GM12874 (cell line): Measurements from ENCODE around the gene ANKRD33B.
A peak's percentile ranks its signal among the peaks of the same experiment; 100 is the strongest.

Experiments
- CTCF ChIP-seq: IDR thresholded peaks from 2 replicates; pipeline ENCODE4 v1.5.1; 2011; ENCODE audit warnings: low read depth, mild to moderate bottlenecking, control low read depth, low read length, moderate library complexity; ENCODE audit not compliant: insufficient read depth

Gene ANKRD33B

DNA sequence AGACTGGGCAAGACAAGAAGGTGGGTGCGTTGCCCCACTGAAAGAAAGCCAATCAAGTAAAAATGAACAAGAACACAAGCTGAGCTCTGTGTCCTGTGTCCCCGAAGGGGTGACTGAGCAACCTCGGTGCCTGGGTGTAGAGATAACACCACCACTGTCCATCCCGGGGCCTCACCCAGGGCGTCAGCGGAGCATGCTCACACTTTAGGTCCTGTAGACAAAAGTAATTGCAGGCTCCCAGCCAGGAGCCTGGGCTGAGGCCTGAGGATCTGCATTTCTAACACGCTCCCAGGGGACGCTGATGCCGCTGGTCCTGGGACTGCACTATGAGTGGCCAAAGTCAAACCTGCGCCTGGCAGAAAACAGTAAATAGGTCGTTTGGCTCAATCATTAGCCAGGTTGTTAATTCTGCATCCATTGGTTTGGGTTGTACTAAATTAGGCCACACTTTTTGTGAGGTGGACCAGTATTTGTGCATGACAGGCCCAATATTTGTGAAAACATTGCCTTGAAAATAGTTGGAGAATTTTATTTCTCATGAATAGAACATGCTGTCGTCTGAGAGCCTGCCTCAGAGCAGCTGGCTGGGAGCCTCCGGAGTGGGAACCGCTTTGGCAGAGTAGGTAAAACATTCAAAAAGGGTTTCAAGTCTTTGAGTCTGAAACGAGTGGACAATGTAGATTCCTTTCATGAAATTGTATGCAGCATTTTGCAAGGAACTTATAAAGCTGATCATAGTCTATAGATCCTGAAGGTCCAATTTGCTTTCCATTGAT lies 38.3 kb downstream of the ANKRD33B start:
- no peak for TF ChIP-seq CTCF

GRCh38 chr5:10604975-10605374 lies 41.1 kb downstream of the ANKRD33B start:
- TF ChIP-seq CTCF: no peak

DNA sequence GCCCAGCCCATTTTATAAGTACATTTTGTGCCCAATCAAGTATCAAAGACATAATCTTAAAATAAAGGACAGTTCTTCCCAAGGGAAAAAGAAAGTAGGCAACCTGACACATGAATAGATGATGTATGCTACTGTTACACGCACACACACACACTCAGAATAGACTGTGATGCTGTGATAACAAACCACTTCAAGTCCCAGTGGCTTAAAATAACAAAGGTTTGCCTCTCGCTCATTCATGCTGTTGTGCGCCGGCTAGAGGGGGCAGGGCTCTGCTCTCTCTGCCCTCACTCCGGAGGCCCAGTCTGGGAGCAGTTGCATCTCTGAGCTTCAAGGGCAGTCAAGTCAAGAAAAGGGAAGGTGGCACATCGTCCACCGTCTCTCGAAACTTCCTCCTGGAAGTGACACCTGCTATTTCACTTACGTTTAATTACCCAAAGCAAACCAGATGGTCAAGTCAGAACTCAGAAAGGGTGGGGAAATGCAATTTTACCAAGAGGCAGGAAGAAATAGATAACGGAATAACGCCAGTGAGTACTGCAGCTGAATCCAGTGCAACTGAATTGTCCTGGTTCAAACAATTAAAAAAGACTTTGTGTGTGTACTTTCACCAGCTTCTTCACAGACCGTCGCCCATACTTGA lies 43.3 kb downstream of the ANKRD33B start:
- TF ChIP-seq CTCF: no peak

DNA sequence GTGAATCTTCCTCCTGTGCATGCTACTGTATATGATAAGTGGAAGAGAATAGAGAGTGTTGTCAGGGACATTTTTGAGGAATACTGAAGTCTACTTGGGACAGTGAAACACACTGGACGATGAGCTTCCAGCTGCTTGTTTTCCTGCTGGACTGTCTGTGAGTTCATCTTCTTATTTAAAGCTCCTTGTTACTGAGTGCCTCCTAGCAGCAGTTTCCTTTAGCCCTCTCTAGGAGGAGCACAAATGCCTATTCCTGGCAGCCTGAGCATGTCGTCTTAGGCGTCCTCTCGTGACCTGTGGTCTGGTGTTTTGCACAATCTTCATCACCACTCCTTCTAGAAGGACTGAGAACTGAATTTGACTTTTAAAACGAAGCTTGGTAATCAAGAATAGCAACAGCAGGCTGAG lies 43.8 kb downstream of the ANKRD33B start:
- TF ChIP-seq CTCF: 0 out of 2 replicates have a peak, but pooled peaks have one; percentile 5

DNA sequence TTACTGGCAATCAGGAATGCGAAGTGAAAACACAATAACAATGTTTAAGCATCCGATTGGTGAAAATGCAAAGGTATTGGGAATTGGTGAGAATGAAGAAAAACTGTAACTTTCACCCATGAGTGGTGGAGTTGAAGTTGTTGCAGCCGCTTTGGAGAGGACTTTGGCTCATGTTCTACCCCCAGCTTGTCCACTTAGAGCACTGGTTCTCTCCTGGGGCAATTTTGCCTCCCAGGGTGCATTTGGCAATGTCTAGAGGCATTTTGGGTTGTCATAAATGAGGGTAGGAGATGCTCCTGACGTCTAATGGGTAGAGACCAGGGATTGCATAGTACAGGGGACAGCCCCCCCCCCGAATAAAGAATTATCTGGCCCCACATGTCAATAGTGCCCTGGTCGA lies 46.2 kb downstream of the ANKRD33B start:
- TF ChIP-seq CTCF: no peak

GRCh38 chr5:10611290-10611689 lies 47.4 kb downstream of the ANKRD33B start:
- TF ChIP-seq CTCF: no peak

GRCh38 chr5:10612251-10612650 lies 48.4 kb downstream of the ANKRD33B start:
- no peak for TF ChIP-seq CTCF
